HG03558 (cell line): Measurements from ENCODE around the gene AGTR1.

Experiments used
- ATAC-seq: cut with Tn5 transposase; IDR thresholded peaks from one replicate; pipeline ENCODE4 v1.9.1; 2021; ENCODE audit warnings: moderate number of reproducible peaks; ENCODE audit not compliant: unreplicated experiment; ENCODE audit errors: extremely low read depth

The AGTR1 gene

GRCh38 chr3:148697306-148698189 lies at the start of gene AGTR1:
Gene AGTR1 (plus strand): TSS chr3:148697903. CDS start chr3:148741036, 43,133 bp downstream.
- no peak for ATAC-seq

GRCh38 chr3:148648685-148649352 lies 48.9 kb upstream of the AGTR1 start:
- no peak for ATAC-seq

GRCh38 chr3:148651549-148651948 lies 46.2 kb upstream of the AGTR1 start:
- ATAC-seq, result no peak

- ATAC-seq, result no peak
Observed at GRCh38 chr3:148654433-148654832, 43.3 kb upstream of the AGTR1 start.

- no peak for ATAC-seq
Observed at GRCh38 chr3:148657470-148657869, 40.2 kb upstream of the AGTR1 start.

GRCh38 chr3:148659512-148659911 lies 38.2 kb upstream of the AGTR1 start:
- ATAC-seq, result no peak

GRCh38 chr3:148680289-148680688 lies 17.4 kb upstream of the AGTR1 start:
- ATAC-seq, result no peak

GRCh38 chr3:148681080-148681479 lies 16.6 kb upstream of the AGTR1 start:
- no peak for ATAC-seq

- no peak for ATAC-seq
Observed at GRCh38 chr3:148682997-148683396, 14.7 kb upstream of the AGTR1 start.

GRCh38 chr3:148694116-148694515 lies 3.6 kb upstream of the AGTR1 start:
- no peak for ATAC-seq

- no peak for ATAC-seq
Observed at GRCh38 chr3:148698190-148698810, 597 bp downstream of the AGTR1 start.

- ATAC-seq, result no peak
Observed at GRCh38 chr3:148705314-148705713, 7.6 kb downstream of the AGTR1 start.

- no peak for ATAC-seq
Observed at GRCh38 chr3:148707601-148708380, 10.1 kb downstream of the AGTR1 start.

- ATAC-seq, result no peak
Observed at GRCh38 chr3:148708409-148708808, 10.7 kb downstream of the AGTR1 start.

- ATAC-seq, result no peak
Observed at GRCh38 chr3:148709560-148710253, 12.0 kb downstream of the AGTR1 start.

GRCh38 chr3:148710665-148711064 lies 13.0 kb downstream of the AGTR1 start:
- no peak for ATAC-seq

- no peak for ATAC-seq
Observed at GRCh38 chr3:148711981-148712666, 14.4 kb downstream of the AGTR1 start.

GRCh38 chr3:148714521-148714920 lies 16.8 kb downstream of the AGTR1 start:
- no peak for ATAC-seq

GRCh38 chr3:148716657-148717056 lies 19.0 kb downstream of the AGTR1 start:
- no peak for ATAC-seq
